Gastroesophageal sphincter (tissue), 4 donors: ENCODE data around the gene ELP4. TPM values are rescaled to one million over a fixed set of nuclear protein-coding genes. Genes with fewer than 3 reads are reported as not detected.
"Not testable (repeated sequence)": the region's sequence is repeated elsewhere in the genome, so short reads cannot be mapped to it uniquely, and the experiment has no call there.

Source experiments
- ATAC-seq: fragments of 150-250 bp; one replicate; pipeline ENCODE4 v1.9.1; 2016; ENCODE audit warnings: mild to moderate bottlenecking, moderate library complexity
- H3K27ac ChIP-seq, 4 donors: fragments of 200-600 bp; sonication (generic) in 3 of 4; 1 replicate in 3 of 4; 2 replicates in 1 of 4; pipeline ENCODE4 v1.5.1; 2016 to 2019
- H3K27me3 ChIP-seq: fragments of 200-600 bp; sonication (generic); one replicate; pipeline ENCODE4 v1.5.1; 2019
- H3K36me3 ChIP-seq, 2 donors: fragments of 200-600 bp; sonication (generic); one replicate each; pipeline ENCODE4 v1.5.1; 2019; ENCODE audit warnings: control low read depth in 1 of 2
- H3K4me1 ChIP-seq, 3 donors: fragments of 200-600 bp; sonication (generic); 1 replicate in 2 of 3; 2 replicates in 1 of 3; pipeline ENCODE4 v1.5.1; 2016 to 2019; ENCODE audit warnings: control low read depth in 2 of 3
- H3K4me3 ChIP-seq, 2 donors: fragments of 200-600 bp; sonication (generic); one replicate each; pipeline ENCODE4 v1.5.1; 2019; ENCODE audit warnings: mild to moderate bottlenecking in 1 of 2, moderate library complexity in 1 of 2
- H3K9me3 ChIP-seq, 3 donors: fragments of 200-600 bp; sonication (generic); one replicate each; pipeline ENCODE4 v1.5.1; 2017 to 2019; ENCODE audit warnings: control low read depth in 2 of 3
- EP300 ChIP-seq: sonication (generic); formaldehyde crosslinking; IDR thresholded peaks from one replicate; pipeline ENCODE4 v1.6.1; 2017; ENCODE audit warnings: antibody characterized with exemption, mild to moderate bottlenecking
- POLR2A ChIP-seq, 2 donors: fragments of 450-650 bp; IDR thresholded peaks; one replicate each; pipeline ENCODE4 v1.6.1; 2017; ENCODE audit warnings: antibody characterized with exemption in 2 of 2, mild to moderate bottlenecking in 2 of 2, moderate library complexity in 1 of 2
- POLR2AphosphoS5 ChIP-seq: sonication (generic); formaldehyde crosslinking; IDR thresholded peaks from one replicate; pipeline ENCODE4 v1.6.1; 2017; ENCODE audit warnings: antibody characterized with exemption
- WGBS, 2 donors: methylation state at CpG; one replicate each; pipeline ENCODE4 v1.1.5; 2018; ENCODE audit warnings: low coverage in 1 of 2; 5-methylcytosine and 5-hydroxymethylcytosine counted together
- total RNA-seq, 4 donors: library from RNA; depleted of rRNA; stranded (reverse); fragments of >200 nt; gene quantifications; one replicate each; pipeline ENCODE4 v1.1.0, GENCODE V29; 2016
- TF ChIP-seq, protein P1 (sequence below), 4 experiments: fragments of 200-600 bp in 2 of 4; fragments of 450-650 bp in 2 of 4; sonication (generic) in 1 of 4; IDR thresholded peaks; one replicate each; pipeline ENCODE4 v1.5.1; 2017 to 2019; ENCODE audit warnings: antibody characterized with exemption in 4 of 4, mild to moderate bottlenecking in 2 of 4, moderate library complexity in 2 of 4

The ELP4 gene
- total RNA-seq, 4 donors from 2014 or later: 20.6 to 33.8 (median 31.6) TPM

DNA sequence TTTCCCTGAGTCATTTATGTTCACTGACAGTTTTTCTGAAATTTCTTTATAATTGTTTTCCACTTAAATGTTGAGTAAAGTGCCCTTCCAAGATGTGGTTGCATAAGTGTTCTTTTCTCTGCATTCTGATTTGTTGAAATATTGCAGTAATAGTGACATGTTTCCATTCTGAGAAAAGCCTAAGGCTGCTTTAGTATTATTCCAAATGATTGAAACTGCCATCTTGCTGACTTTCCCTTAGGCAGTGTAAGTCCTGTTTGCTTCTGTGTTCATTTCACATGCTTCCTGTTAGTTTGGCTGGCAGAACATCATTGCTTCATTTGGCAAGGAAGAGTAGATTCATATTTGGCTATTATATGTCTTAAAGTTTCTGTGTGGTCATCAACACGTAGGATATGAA is 146.5 kb downstream of the ELP4 start:
- Histone ChIP-seq H3K27ac (no peak overlapping the region), H3K4me3 (no peak overlapping the region), H3K4me1 (no peaks in the 10 kb centered on the region), H3K27me3 (no peaks in the 10 kb centered on the region), H3K36me3 (no peaks in the 10 kb centered on the region), H3K9me3 (no peaks in the 10 kb centered on the region)
- WGBS, 2 donors: 55 to 82% methylated on average over 1 of the region's 1 CpG
- no peak for ATAC-seq
- TF ChIP-seq POLR2AphosphoS5 (no peak), POLR2A (IDR thresholded peaks at IDR 0.05) (no peak), EP300 (no peak)
- TF ChIP-seq, protein P1, sequence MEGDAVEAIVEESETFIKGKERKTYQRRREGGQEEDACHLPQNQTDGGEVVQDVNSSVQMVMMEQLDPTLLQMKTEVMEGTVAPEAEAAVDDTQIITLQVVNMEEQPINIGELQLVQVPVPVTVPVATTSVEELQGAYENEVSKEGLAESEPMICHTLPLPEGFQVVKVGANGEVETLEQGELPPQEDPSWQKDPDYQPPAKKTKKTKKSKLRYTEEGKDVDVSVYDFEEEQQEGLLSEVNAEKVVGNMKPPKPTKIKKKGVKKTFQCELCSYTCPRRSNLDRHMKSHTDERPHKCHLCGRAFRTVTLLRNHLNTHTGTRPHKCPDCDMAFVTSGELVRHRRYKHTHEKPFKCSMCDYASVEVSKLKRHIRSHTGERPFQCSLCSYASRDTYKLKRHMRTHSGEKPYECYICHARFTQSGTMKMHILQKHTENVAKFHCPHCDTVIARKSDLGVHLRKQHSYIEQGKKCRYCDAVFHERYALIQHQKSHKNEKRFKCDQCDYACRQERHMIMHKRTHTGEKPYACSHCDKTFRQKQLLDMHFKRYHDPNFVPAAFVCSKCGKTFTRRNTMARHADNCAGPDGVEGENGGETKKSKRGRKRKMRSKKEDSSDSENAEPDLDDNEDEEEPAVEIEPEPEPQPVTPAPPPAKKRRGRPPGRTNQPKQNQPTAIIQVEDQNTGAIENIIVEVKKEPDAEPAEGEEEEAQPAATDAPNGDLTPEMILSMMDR (IDR thresholded peaks at IDR 0.05): no peak

DNA sequence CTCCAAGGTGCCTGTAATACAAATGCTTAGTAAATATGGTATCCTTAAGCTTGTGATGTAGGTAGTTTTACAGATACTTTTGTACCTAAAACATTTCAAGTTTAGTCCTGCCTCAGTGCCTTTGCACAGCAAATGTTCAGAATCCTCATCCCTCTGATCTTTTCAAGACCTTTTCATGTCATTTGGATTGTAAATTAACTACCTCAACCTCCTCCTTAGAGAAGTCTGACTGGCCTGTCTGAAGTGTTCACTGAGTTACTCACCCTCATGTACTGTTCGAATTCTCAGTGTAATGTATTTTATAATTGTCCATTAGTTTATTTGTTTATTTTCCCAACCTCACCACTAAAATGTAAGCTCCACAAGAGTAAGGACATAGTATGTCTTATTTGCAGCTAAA is 147.5 kb downstream of the ELP4 start:
- 95 to 100% methylated on average over 1 of the region's 1 CpG for WGBS, 2 donors
- no peak overlapping the region for H3K27ac ChIP-seq
- no peak overlapping the region for H3K4me3 ChIP-seq
- H3K27me3 ChIP-seq: no peaks in the 10 kb centered on the region
- H3K4me1 ChIP-seq: no peaks in the 10 kb centered on the region
- TF ChIP-seq POLR2A (IDR thresholded peaks at IDR 0.05) (no peak), POLR2AphosphoS5 (no peak)
- no peaks in the 10 kb centered on the region for H3K36me3 ChIP-seq
- no peaks in the 10 kb centered on the region for H3K9me3 ChIP-seq
- ATAC-seq: no peak

DNA sequence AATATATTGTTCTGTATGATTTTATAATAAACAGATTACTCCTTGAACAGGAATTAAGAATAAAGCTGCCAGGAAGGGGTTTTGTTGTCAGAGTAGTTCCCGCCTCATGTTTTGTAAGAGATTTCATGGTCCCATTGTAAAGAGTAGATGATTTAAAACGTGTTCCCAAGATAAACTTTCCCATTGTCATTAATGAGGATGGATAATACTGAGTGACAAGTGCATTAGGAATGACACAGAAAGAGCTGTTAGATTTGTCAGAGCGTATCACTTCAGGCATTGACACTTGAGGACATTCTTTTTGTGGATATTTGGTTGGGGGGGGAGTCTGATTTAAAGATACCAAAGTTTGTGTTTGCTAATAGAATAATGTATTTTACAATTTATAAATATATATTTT is 154.6 kb downstream of the ELP4 start:
- 69 to 84% methylated on average over 3 of the region's 3 CpGs for WGBS, 2 donors
- Histone ChIP-seq H3K27ac (no peak overlapping the region), H3K4me1 (no peaks in the 10 kb centered on the region), H3K27me3 (no peaks in the 10 kb centered on the region), H3K4me3 (no peak overlapping the region), H3K36me3 (no peaks in the 10 kb centered on the region), H3K9me3 (no peaks in the 10 kb centered on the region)
- TF ChIP-seq POLR2A (IDR thresholded peaks at IDR 0.05) (no peak), EP300 (no peak), POLR2AphosphoS5 (no peak)
- TF ChIP-seq, protein P1 (IDR thresholded peaks at IDR 0.05): no peak
- ATAC-seq: no peak

DNA sequence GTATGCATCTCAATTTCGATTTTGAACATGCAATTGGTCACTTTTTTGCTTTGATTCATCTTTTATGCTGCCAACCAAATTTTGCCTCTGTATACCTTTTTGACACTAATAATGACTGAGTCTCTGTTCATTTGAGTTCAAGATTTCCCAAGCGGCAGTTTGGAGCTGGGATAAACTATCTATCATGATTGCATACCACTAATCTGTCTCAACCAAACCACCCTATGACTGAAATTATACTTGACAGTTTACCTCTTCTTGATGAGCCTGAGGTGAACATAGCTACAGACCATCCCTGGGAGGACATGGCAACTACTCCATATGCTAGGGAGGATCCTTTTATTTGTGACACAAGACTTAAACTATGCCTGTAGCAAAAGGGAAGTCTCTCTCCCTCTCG is 155.4 kb downstream of the ELP4 start:
- Histone ChIP-seq H3K27me3 (no peaks in the 10 kb centered on the region), H3K36me3 (no peaks in the 10 kb centered on the region), H3K4me3 (no peak overlapping the region), H3K9me3 (no peaks in the 10 kb centered on the region), H3K4me1 (no peaks in the 10 kb centered on the region), H3K27ac (no peak overlapping the region)
- ATAC-seq: no peak
- WGBS, 2 donors: 86 to 95% methylated on average over 3 of the region's 3 CpGs
- TF ChIP-seq, protein P1 (IDR thresholded peaks at IDR 0.05): no peak
- TF ChIP-seq EP300 (no peak), POLR2A (IDR thresholded peaks at IDR 0.05) (no peak), POLR2AphosphoS5 (no peak)

DNA sequence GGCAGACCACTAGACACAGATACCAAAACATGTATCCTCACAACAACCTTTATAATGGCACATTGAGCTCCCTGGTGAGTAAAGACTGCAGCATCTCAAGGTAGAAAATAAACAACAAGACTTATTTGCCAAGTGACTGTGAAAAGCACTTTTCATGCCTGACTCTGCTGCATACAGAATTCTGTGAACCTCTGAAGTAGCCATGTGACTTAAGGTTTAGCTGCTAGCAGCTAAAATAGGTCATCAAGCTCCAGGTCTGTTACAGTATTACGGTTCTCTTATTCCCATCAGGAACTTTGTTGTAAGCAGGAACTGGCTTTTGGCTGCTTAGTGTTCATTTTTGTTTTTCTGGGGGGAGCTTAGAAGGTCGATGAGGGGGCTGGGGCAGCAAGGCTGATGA is 162.1 kb downstream of the ELP4 start:
- Histone ChIP-seq H3K9me3 (no peaks in the 10 kb centered on the region), H3K4me1 (no peaks in the 10 kb centered on the region), H3K27me3 (no peaks in the 10 kb centered on the region), H3K4me3 (no peak overlapping the region), H3K27ac (no peak overlapping the region), H3K36me3 (no peaks in the 10 kb centered on the region)
- ATAC-seq: no peak
- TF ChIP-seq, protein P1 (IDR thresholded peaks at IDR 0.05): no peak
- TF ChIP-seq EP300: no peak
- 80% methylated on average over 1 of the region's 2 CpGs; no CpG with 5 or more reads in 1 of the 2 donors for WGBS, 2 donors

DNA sequence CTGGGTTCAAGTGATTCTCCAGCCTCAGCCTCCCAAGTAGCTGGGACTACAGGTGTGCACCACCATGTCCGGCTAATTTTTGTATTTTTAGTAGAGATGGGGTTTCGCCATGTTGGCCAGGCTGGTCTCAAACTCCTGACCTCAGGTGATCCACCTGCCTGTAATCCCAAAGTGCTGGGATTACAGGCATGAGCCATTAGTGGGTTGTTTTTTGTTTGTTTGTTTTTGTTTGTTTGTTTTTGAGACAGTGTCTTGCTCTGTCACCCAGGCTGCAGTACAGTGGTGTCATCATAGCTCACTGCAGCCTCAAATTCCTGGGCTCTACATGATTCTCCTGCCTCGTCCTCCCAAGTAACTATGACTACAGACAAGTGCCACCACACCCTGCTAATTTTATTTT is 163.5 kb downstream of the ELP4 start:
- ATAC-seq, H3K36me3 ChIP-seq: not testable (repeated sequence)
- 100% methylated on average over 1 of the region's 3 CpGs; no CpG with 5 or more reads in 1 of the 2 donors for WGBS, 2 donors

More for the DNA sequence above, 163.5 kb downstream of the ELP4 start:
- not testable (repeated sequence) for H3K9me3 ChIP-seq, H3K4me3 ChIP-seq, H3K27ac ChIP-seq, H3K4me1 ChIP-seq, H3K27me3 ChIP-seq
